AG09309 (cell line): ENCODE data around the gene CALML5.

Experiments used
- DNase-seq: peaks from one replicate; pipeline ENCODE4 v3.0.0-alpha.2; 2010; ENCODE audit warnings: low read depth
- H3K4me3 ChIP-seq: 2 replicates; pipeline ENCODE4 v1.5.1; 2011; ENCODE audit warnings: mild to moderate bottlenecking, low read depth, low read length, moderate library complexity; ENCODE audit not compliant: control insufficient read depth
- TF ChIP-seq, protein P1 (sequence below): IDR thresholded peaks from 2 replicates; pipeline ENCODE4 v1.5.1; 2011; ENCODE audit warnings: mild to moderate bottlenecking, low read depth, low read length, inconsistent platforms; ENCODE audit not compliant: insufficient read depth, control insufficient read depth; ENCODE audit errors: missing control alignments

The CALML5 gene

DNA sequence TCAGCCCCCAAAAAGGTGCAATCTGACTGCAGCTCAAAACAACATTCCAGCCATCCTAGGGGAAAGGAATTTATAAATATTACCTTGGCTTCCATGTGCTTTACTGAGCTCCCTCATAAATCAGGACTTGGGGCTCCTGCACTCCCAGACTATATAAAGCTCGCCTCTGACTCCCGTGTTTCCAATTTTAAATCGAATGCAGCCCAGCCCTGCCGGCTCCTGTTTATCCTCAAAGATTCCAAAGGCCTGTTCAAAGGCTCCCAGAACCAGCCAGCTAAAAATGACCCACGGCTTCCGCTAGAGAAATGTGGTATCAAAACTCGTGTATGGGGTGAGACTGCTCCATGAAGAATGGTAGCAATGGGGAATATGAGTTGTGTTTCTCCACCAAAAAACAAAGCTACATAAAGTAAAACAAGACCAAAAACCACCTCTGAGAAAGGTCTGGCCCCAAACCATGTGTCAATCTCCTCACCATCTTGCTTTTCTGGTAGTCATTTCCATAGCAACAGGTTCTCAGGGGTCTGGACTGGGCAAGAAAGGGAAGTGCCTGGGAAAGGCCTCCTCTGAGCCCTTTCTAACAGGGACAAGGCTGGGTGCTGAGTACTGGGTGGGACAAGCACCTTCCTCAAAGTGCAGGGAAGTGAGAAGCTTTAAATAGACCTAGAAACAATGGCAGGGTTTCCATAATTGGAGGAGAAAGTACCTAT, 30.5 kb upstream of the CALML5 start:
- no peak overlapping the region for H3K4me3 ChIP-seq
- TF ChIP-seq, protein P1, sequence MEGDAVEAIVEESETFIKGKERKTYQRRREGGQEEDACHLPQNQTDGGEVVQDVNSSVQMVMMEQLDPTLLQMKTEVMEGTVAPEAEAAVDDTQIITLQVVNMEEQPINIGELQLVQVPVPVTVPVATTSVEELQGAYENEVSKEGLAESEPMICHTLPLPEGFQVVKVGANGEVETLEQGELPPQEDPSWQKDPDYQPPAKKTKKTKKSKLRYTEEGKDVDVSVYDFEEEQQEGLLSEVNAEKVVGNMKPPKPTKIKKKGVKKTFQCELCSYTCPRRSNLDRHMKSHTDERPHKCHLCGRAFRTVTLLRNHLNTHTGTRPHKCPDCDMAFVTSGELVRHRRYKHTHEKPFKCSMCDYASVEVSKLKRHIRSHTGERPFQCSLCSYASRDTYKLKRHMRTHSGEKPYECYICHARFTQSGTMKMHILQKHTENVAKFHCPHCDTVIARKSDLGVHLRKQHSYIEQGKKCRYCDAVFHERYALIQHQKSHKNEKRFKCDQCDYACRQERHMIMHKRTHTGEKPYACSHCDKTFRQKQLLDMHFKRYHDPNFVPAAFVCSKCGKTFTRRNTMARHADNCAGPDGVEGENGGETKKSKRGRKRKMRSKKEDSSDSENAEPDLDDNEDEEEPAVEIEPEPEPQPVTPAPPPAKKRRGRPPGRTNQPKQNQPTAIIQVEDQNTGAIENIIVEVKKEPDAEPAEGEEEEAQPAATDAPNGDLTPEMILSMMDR, result no peak
- DNase-seq, result no peak

- no peak for DNase-seq
- TF ChIP-seq, protein P1, result no peak
- H3K4me3 ChIP-seq, result no peak overlapping the region
These were observed 29.8 kb upstream of the CALML5 start for GRCh38 chr10:5528989-5529701.

- TF ChIP-seq, protein P1, result no peak
- no peak overlapping the region for H3K4me3 ChIP-seq
- DNase-seq, result no peak
These were observed 28.2 kb upstream of the CALML5 start for GRCh38 chr10:5527332-5528200.

DNA sequence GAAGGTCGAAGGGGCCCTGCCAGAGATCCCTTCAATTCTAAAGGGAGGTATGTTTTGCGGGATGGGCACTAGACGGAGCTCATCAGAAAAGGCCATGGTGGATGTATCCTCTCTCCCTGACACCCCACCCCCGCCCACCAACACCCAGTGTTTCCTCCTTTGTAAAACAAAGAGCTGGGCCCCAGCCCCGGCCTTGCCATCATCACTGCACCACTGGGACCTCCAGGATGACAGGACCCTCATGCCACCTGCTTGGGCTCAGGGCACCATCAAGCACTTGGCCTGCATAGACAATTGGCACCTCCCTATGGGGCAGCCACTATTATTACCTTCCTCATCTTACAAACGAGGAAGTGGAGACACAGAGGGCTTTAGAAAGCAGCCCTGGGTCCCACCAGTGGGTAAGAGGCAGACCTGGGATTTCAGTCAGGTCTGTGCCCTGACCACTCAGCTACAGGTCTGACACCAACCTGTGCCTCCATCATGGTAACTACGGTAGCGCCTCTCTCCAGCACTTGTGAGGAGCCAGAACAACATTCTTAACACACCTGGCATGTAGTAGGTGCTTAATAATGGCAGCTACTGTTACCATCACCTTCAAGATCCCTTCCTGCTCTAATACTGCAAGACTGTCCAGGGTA, 27.4 kb upstream of the CALML5 start:
- TF ChIP-seq, protein P1, result no peak
- no peak overlapping the region for H3K4me3 ChIP-seq
- no peak for DNase-seq

DNA sequence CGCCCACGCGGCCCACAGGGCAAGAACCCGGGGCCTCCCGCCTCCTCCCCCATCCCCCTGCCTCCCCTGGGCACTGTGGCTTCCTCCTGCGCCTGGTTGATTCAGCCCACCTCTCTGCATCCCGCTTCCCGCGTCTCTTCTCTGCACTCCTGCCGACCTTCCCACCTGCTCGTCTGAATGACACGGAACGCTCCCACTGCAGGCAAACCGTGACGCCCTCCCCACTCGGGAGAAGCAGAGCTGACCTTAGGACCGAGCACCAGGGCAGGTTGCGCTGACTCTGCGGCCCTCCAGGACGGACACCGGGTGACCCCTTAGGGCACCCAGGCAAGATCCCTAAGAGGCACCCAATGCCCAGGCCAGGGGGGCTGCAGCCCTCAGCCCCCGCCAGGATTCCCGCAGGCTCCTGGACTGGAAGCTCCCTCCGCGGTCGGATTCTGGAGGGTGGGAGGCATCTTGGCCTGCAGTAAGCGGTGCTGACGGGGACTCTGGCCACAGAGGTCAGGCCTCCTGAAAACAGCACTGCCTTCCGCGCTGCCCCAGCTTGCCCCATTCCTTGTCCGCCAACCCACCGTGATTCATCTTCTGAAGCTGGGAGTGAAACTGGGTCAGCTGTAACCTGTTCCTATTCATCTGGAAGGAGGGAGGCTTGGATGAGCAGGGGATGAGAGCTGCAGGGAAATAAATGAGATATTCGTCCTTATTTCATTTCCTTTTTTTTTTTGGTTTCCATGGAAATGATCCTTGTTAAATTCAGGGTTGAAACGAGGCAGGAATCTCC, 26.4 kb upstream of the CALML5 start:
- TF ChIP-seq, protein P1, result no peak
- H3K4me3 ChIP-seq, result no peak overlapping the region
- peak; percentile 25 for DNase-seq
